IPS-NIHi11 (cell line): Measurements from ENCODE around the gene BPIFB1.
A peak's percentile ranks its signal among the peaks of the same experiment; 100 is the strongest.

Experiments used
- DNase-seq: peaks from one replicate; pipeline ENCODE4 v3.0.0; 2012; ENCODE audit warnings: mixed read lengths, low spot score

BPIFB1 gene

DNA sequence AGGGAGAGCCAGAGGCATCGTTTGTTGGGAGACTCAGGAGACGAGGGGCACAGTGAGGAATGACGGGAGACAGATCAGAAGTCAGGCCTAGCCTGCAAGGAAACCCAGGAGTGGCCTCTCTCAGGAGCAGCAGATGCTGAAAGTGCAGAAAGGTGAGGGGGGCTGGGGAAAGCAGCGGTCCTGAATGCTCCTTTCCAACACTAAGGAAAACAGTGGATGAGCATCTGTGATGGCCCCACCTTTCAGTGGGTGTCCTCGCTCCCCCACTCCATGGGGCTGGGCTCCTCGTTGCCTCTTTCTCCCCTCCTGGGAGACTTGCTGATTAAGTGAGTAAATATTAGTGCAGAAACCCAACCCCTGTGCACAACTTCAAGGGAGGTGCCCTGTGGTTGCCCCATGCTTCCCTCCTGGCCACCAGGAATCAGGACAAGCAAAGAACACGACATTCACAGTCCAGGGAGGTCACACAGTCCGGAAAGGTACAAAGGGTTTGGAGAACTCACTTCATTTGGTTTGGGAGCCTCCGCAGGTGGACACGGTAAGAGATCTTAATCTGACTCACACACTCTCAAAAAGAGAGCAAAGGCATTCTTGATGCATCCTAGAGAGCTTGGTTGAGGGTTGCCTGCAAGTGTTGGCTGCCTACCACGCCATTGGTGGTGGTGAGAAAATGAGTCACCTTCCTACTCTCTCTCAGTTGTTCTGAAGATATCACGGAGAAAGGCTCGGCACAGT lies 9.7 kb upstream of the BPIFB1 start:
- no peak for DNase-seq

- no peak for DNase-seq
These were observed 7.8 kb upstream of the BPIFB1 start for GRCh38 chr20:33275215-33275614.

DNA sequence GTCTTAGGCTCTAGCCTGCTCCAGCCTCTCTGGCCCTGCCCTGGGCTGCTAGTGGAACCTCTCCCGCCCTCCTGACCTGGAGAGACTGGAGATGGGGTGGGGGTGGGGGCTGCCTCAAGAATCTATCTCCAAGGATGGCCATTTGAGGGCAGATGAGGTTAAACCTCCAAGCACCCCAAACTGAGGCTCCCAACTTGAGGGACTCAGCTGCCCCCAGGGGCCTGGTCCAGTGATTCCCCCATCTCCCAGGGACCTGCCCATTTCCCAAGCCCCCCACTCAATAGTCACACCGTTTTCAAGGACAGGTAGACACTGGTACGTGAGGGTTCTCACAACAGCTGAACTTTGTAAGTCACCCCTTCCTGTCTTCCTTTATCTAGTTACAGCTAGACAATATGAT lies 7.1 kb upstream of the BPIFB1 start:
- DNase-seq: no peak

- DNase-seq: no peak
These were observed 6.5 kb upstream of the BPIFB1 start for GRCh38 chr20:33276303-33277113.

DNA sequence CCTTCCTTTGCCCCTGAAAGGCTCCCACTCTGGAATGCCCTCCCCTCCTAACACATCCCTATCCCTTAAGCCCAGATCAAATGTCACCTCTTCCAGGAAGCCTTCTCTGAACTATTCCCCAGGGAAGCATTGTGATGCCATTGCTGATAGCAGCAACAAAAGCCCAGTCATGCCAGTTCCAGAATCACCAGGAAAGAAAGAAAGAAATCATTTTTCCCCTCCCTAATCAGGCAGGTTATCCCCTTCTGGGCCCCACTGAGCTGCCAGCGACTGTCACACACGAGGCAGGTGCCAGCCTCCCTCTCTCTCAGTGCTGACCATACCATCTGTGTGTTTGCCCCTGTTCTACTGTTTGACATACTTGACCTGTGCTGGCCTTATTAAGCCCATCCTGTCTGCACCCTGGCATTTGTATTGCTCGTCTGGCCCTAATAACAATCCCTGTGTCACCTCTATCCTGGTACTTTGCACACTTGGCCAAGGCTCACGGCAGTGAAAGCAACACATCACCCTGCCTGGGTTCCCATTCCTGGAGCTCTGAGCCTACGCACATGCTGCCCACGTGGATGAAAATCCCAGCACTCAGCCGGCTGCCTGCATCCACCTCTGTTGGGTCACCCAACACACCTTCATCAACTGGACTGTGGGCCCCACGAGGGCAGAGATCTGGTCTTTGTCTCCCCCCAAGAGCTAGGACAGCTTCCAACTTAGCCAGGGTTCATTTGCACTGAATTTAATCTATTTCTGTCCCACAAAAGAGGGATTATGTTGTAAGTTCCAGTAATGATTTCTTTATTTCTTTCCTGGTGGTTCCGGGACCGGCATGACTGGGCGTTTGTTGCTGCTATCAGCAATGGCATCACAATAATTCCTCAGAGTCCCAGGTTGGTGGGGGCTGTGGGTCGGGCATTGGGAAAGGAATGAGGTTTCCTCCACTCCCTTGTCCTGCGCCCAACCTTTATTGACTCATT lies 5.3 kb upstream of the BPIFB1 start:
- peak; percentile 55 for DNase-seq

DNA sequence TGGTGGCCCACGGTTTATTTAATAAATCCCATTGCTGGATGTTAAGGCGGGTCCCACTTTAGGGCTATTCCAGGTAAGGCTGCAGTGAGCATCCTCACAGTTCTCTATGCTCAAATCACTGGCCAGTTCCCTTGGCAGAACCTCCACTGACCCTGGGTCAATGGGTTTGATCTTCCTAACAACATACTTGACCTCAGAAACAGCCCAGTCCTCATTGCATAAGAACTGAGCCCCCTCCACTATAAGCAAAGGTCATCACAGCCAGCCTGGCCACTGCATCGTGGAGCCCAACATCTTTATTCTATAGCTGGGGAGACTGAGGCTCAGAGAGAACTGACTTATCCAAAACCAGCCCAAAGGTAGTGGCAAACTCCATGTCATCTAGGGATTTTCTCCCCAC lies 4.3 kb upstream of the BPIFB1 start:
- no peak for DNase-seq

DNA sequence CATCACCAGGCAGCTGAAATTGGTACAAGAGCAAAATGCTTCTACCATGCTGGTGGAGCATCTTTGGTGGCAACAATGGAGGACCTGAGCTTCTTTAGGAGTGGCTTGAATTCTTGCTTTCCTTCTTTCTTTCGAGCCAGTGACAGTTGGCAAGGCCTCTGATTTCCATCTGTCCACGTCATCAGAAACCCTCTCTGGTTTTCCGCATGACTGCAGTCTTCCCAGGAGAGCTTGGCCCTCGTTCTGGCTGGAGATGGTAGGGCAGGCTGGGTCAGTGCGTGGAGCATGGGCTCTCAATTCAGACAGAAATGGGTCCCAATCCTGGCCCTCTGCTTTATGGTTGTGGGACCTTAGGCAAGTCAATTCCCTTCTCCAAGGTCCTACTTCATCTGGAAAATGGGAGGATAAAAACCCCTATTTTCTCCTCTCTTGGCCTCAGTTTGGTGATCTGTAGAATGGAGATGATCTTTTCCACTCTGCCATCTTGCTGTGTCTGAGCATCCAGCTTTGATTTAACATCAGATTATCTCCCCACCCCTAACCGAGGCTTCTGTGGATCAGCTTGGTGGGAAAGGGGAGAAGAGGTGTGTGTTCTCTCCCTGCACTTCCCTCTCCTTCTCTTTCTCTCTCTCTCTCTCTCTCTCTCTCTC lies 3.6 kb upstream of the BPIFB1 start:
- no peak for DNase-seq

GRCh38 chr20:33280000-33280680 lies 2.9 kb upstream of the BPIFB1 start:
- DNase-seq: no peak

- DNase-seq: no peak
These were observed 2.2 kb upstream of the BPIFB1 start for GRCh38 chr20:33280775-33281174.

DNA sequence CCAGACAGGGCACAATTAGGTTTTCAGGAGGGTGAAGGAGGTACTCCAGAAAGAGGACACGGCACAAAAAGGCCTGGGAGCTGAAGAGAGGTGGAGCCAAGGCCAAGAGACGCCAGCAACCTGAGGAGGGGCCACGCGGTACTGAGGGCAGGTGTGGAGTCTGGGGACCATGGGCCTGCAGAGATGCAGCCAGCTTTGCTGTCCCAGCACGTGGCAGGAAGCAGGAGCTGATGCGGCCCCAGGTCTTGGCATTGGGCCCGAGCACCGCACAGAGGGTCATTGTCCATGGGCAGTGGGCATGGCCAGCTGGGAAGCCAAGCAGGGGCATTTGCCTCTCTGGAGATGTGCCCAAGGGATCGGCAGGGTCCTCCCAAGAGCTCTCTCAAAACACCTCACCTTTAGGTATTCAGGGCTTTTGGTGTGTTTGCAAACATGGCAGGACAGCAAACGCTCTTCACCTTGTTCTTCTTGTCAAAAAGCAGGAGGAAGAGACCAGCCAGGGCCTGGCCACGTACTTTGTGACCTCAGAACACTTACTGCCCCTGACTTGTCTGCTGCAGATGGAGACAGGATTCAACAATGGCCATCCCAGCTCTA lies 1.4 kb upstream of the BPIFB1 start:
- no peak for DNase-seq

DNA sequence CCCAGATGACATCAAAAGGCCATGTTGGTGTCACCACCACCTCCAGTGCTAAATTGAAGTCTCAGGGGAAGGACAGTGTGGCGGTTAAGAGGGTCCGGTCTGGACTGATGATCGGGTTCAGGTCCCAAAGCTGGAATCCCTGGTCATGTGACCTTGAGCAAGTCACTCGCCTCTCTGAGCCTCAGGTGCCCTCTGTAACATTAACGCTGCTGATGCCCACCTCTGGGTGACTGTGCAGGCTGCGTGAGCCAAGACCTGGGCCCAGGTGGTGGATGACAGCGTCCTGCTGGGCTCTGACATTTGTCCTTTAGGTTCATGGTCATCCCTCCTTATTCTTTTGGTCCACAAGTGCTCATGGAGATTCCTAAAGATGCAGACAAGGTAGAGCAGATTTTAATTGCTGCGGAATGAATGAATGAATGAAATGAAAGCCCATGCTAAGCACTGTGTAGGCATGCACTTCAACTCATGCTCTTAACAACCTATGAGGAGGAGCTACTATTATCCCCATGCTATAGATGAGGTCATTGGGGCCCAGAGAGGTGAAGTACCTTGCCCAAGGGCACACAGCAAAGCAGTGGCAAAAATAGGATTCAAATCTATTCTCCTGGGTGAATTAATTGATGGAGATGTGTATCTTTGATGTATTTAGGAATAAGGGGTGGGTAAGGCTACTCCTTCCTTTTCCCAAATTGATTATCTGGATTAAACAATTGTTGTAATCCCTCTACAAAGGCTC lies 649 bp upstream of the BPIFB1 start:
- no peak for DNase-seq

DNA sequence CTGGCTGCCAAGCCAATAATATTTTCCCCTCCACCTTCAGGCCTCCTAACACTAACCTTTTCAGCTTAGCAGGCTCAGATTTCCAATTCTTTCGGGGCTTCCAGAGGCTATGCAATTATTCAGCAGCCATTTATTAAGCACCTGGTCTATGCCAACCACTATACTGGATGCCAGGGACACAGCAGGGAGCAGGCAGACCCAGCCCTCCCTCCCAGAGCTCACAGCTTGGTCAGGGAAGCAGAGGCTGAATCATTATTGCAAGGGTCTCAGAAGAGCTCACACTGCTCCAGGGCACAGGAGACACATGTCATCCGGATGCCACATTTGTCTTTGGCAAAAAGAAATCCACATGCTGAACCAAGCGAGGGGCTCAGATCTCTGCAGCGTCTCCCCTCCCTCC lies 1.3 kb downstream of the BPIFB1 start:
- DNase-seq: no peak

- no peak for DNase-seq
These were observed 1.9 kb downstream of the BPIFB1 start for GRCh38 chr20:33284937-33285336.

- DNase-seq: no peak
These were observed 3.0 kb downstream of the BPIFB1 start for GRCh38 chr20:33285861-33286495.

DNA sequence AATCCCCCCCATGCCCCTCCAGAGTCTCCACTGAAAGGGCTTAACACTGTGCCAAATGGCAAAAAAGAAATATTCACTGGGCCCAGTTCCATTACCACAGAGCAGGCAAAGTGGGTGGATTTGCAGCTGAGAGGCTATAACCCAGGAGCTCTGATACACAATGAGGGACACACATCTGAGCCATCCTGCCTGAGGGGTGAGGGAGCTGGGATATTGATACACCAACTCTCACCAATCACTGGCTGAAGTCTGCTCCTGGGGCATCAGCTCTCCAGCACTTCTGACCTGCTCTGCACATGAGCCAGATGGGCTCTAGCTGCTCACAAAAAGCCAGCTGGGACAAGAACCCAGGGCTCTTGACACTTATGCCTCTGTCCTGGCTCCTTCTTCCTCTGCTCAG lies 4.9 kb downstream of the BPIFB1 start:
- DNase-seq: no peak

- no peak for DNase-seq
These were observed 7.8 kb downstream of the BPIFB1 start for GRCh38 chr20:33290852-33291251.

- DNase-seq: no peak
These were observed 8.4 kb downstream of the BPIFB1 start for GRCh38 chr20:33291416-33291815.

- DNase-seq: peak; percentile 86
These were observed 8.9 kb downstream of the BPIFB1 start for GRCh38 chr20:33291830-33292355.

GRCh38 chr20:33296206-33296605 lies 13.2 kb downstream of the BPIFB1 start:
- no peak for DNase-seq
